NCI-H1417 treated with DMSO at 0.1 percent for 48 hours (cell line): Measurements from ENCODE around the gene RAB1A.
"Not testable (repeated sequence)": the region's sequence is repeated elsewhere in the genome, so short reads cannot be mapped to it uniquely, and the experiment has no call there.

Experiments used
- DNase-seq: peaks from one replicate; lab custom pipeline; 2025; lab: John Stamatoyannopoulos, UW

Gene RAB1A

GRCh38 chr2:65136253-65136652 is 6.3 kb upstream of the RAB1A start:
- DNase-seq, result no peak

- DNase-seq, result no peak
These were observed 4.3 kb upstream of the RAB1A start for GRCh38 chr2:65134158-65134557.

- no peak for DNase-seq
These were observed 3.7 kb upstream of the RAB1A start for GRCh38 chr2:65133626-65134025.

- DNase-seq, result not testable (repeated sequence)
These were observed 3.0 kb upstream of the RAB1A start for GRCh38 chr2:65132930-65133329.

GRCh38 chr2:65130664-65131175 is 814 bp upstream of the RAB1A start:
- DNase-seq, result peak; percentile 41

GRCh38 chr2:65129286-65129825 is 550 bp downstream of the RAB1A start:
- DNase-seq, result no peak

- no peak for DNase-seq
These were observed 1.4 kb downstream of the RAB1A start for GRCh38 chr2:65128297-65129190.

- not testable (repeated sequence) for DNase-seq
These were observed 4.4 kb downstream of the RAB1A start for GRCh38 chr2:65125457-65125856.

- DNase-seq, result no peak
These were observed 7.6 kb downstream of the RAB1A start for GRCh38 chr2:65122313-65122712.

- DNase-seq, result no peak
These were observed 8.8 kb downstream of the RAB1A start for GRCh38 chr2:65120990-65121693.

GRCh38 chr2:65116645-65117044 is 13.3 kb downstream of the RAB1A start:
- DNase-seq, result no peak

- no peak for DNase-seq
These were observed 15.0 kb downstream of the RAB1A start for GRCh38 chr2:65114921-65115320.

- no peak for DNase-seq
These were observed 16.1 kb downstream of the RAB1A start for GRCh38 chr2:65113816-65114215.

GRCh38 chr2:65113229-65113628 is 16.7 kb downstream of the RAB1A start:
- no peak for DNase-seq

- no peak for DNase-seq
These were observed 17.3 kb downstream of the RAB1A start for GRCh38 chr2:65112633-65113032.

GRCh38 chr2:65108780-65109179 is 21.1 kb downstream of the RAB1A start:
- no peak for DNase-seq

- DNase-seq, result no peak
These were observed 22.4 kb downstream of the RAB1A start for GRCh38 chr2:65107530-65107929.

- no peak for DNase-seq
These were observed 26.7 kb downstream of the RAB1A start for GRCh38 chr2:65103013-65103715.

GRCh38 chr2:65101071-65101470 is 28.8 kb downstream of the RAB1A start:
- DNase-seq, result no peak

- DNase-seq, result no peak
These were observed 31.2 kb downstream of the RAB1A start for GRCh38 chr2:65098741-65099140.

GRCh38 chr2:65097844-65098243 is 32.1 kb downstream of the RAB1A start:
- no peak for DNase-seq

GRCh38 chr2:65096948-65097347 is 33.0 kb downstream of the RAB1A start:
- DNase-seq, result no peak
